ENCODE measurements around the gene WHRN. TPM values are rescaled to one million over a fixed set of nuclear protein-coding genes. Genes with fewer than 3 reads are reported as not detected.

WHRN gene
- total RNA-seq, 4 donors from 2014 or later, result 3.7 to 13.2 (median 6.0) TPM

DNA sequence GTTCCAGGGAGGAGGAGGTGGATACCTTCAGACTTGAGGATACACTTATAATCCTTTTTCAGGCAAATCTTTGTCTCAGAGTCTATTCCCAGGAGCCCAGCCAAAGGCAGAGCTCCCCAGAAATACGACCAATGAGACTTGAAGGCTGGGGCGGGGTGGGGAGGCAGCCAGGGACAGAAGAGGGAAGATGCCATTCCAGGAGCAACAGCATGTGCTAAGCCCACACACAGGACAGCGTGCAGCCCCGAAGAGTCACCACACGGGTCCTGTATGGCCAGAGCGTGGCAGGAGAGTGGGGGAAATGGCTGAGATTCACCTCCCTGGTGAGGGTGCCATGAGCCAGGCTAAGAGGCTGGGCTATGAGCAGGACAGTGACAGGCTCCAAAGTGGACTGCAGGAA, 35.2 kb downstream of the WHRN start:
- TF ChIP-seq, protein P1, sequence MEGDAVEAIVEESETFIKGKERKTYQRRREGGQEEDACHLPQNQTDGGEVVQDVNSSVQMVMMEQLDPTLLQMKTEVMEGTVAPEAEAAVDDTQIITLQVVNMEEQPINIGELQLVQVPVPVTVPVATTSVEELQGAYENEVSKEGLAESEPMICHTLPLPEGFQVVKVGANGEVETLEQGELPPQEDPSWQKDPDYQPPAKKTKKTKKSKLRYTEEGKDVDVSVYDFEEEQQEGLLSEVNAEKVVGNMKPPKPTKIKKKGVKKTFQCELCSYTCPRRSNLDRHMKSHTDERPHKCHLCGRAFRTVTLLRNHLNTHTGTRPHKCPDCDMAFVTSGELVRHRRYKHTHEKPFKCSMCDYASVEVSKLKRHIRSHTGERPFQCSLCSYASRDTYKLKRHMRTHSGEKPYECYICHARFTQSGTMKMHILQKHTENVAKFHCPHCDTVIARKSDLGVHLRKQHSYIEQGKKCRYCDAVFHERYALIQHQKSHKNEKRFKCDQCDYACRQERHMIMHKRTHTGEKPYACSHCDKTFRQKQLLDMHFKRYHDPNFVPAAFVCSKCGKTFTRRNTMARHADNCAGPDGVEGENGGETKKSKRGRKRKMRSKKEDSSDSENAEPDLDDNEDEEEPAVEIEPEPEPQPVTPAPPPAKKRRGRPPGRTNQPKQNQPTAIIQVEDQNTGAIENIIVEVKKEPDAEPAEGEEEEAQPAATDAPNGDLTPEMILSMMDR (IDR thresholded peaks at IDR 0.05), result no peak
- TF ChIP-seq POLR2A (IDR thresholded peaks at IDR 0.05) (no peak), EP300 (IDR thresholded peaks at IDR 0.05) (no peak)
- Histone ChIP-seq H3K4me3 (no peak overlapping the region), H3K27ac (no peak overlapping the region), H3K27me3 (no peaks in the 10 kb centered on the region), H3K9me3 (peaks cover 0 to 6% (median 0%) of the 10 kb centered on the region in 4 donors), H3K36me3 (peaks cover 0 to 13% (median 0%) of the 10 kb centered on the region in 3 donors), H3K4me1 (no peaks in the 10 kb centered on the region)
- 89 to 95% methylated on average over 6 of the region's 6 CpGs for WGBS, 2 donors
- no peak for DNase-seq (ENCODE audit: low spot score in 2 of 2)

DNA sequence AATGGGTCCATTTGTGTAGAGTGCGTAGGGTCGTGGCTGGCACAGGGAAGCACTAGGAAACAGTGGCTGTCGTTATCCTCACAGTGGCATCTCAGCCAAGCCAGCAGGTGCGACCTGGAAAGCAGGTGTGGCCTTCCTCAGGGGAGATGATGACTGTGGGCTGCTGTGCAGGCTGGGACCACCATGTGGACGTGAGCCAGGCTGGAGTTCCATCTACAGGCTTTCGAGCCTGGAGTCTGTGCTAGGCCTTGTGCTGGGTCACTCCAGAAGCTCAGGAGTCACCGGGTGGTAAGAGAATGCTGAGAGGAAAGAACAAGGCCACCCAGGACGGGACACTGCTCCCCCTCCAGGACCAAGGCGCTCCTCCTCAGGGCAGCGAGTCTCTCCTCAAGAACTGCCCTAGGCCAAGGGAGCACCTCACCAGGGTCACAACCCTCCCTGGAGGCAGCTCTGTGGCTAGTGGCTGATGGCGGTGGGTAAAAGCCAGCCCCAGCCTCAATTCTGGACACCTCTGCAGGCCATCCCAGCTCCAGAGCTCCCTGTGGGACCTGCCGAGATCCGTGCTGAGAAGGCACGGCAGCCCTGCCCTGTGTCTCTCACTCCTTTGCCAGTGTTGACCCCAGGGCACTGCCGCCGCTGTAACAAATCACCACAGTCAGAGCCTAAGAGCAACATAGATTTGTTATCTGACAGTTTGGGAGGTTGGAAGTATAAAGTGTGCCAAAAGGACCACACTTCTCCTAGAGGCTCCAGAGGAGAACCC, 36.0 kb downstream of the WHRN start:
- no peak for DNase-seq (ENCODE audit: low spot score in 2 of 2)
- Histone ChIP-seq H3K27ac (no peak overlapping the region), H3K27me3 (no peaks in the 10 kb centered on the region), H3K4me1 (no peaks in the 10 kb centered on the region), H3K9me3 (peaks cover 0 to 6% (median 0%) of the 10 kb centered on the region in 4 donors), H3K4me3 (no peak overlapping the region), H3K36me3 (peaks cover 0 to 13% (median 0%) of the 10 kb centered on the region in 3 donors)
- WGBS, 2 donors, result 89 to 90% methylated on average over 15 to 16 of the region's 16 CpGs
- no peak for TF ChIP-seq EP300 (IDR thresholded peaks at IDR 0.05)
- TF ChIP-seq POLR2A (IDR thresholded peaks at IDR 0.05), result no peak

DNA sequence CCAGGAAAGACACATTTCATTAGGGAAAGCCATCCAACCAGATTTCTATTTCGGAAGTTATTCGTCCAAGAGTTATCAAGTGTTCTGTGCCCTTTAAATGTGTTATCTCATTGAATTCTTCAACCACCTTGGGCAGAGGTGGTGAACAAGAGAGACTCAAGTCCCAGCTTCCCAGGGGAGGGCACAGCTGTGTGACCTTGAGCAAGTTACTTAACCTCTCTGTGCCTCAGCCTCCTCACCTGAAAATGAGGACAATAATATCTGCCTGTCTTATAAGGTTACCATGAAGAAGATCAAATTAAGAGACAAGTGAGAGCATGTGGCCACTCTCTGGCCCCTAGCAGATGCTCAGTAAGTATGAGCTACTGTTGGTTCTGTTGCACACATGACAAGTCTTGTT, 37.4 kb downstream of the WHRN start:
- no peaks in the 10 kb centered on the region for H3K4me1 ChIP-seq
- no peak for DNase-seq (ENCODE audit: low spot score in 2 of 2)
- H3K36me3 ChIP-seq, result peaks cover 0 to 13% (median 0%) of the 10 kb centered on the region in 3 donors
- H3K27me3 ChIP-seq, result no peaks in the 10 kb centered on the region
- peaks cover 0 to 6% (median 0%) of the 10 kb centered on the region in 4 donors for H3K9me3 ChIP-seq
- no peak for TF ChIP-seq EP300 (IDR thresholded peaks at IDR 0.05)
- TF ChIP-seq, protein P1 (IDR thresholded peaks at IDR 0.05), result no peak
- no peak for TF ChIP-seq POLR2A (IDR thresholded peaks at IDR 0.05)
- H3K27ac ChIP-seq, result no peak overlapping the region
- no peak overlapping the region for H3K4me3 ChIP-seq
- WGBS, 2 donors, result 90 to 96% methylated on average over 2 of the region's 2 CpGs

DNA sequence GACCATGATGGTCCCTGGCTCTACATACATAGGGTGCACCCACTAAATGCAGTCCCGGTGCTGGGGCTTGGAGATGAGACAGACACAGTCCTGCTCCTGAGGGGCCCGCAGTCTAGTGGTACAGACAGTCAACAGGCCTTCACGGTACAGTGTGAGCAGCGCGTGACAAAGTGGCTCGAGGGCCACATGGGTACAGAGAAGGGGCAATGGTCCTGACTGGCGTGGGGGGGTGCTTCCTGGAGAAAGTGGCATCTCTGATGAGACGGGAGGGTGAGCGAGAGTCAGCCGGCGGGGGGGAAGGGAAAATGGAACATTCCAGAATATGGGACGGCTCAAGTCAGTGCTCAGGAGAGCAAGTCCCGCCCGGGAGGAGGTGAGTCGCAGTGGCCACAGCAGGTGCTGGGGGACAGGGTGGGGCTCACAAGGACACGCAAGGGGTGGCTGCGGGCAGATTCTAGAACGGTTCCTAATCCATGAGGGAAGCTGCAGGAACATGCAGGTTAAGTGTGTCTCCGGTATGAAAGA, 38.0 kb downstream of the WHRN start:
- H3K27me3 ChIP-seq, result no peaks in the 10 kb centered on the region
- no peak for DNase-seq (ENCODE audit: low spot score in 2 of 2)
- 89% methylated on average over 19 of the region's 19 CpGs for WGBS, 2 donors
- H3K4me3 ChIP-seq, result no peak overlapping the region
- H3K36me3 ChIP-seq, result peaks cover 0 to 13% (median 0%) of the 10 kb centered on the region in 3 donors
- TF ChIP-seq POLR2A (IDR thresholded peaks at IDR 0.05) (no peak), EP300 (IDR thresholded peaks at IDR 0.05) (no peak)
- TF ChIP-seq, protein P1 (IDR thresholded peaks at IDR 0.05), result no peak
- peaks cover 0 to 6% (median 0%) of the 10 kb centered on the region in 4 donors for H3K9me3 ChIP-seq
- no peak overlapping the region for H3K27ac ChIP-seq
- H3K4me1 ChIP-seq, result no peaks in the 10 kb centered on the region

DNA sequence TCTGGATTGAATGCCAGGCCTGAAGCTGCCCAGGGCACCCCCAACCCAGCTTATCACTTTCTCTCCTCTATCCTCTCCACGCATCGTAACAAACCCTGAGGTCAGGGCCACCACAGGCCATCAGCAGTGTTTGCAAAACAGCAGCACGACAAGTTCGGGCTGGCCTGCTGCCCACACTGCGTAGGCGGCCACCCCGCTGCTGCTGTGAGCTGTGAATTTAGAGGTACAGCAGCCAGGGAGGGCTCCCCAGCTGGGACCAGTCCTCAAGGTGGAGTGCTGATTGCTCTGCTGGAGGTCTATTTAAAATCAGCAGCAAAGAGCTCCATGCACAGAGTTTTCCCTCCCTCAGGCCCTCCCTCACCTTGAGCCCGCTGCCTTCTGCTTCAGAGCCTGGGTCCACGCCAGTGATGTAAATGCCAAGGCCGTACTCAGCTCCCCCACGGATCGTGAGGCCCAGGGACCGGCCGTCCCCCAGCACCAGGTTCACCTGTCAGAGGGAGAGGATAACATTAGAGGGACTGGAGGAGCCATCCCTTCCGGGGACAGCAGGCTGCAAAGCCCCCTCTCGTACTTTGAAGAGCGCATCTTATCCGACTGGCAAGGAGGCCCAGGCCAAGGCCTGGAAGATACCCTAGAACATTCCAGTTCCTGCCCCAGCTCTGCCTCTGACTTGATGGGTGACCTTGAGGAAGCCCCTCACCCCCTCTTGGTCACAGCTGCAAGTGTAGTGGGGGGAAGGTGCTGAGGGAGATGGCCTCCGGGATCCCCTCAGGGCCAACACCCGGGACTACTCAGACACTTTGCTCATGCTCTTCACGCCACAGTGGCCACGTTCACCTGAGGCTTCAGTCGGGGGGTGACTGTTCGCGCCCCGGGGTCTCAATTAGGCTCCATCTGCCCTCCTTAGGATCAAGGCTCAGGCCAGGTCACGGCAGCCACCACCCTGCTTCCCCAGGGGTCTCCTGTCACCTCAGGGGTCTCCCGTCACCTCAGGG, 39.1 kb downstream of the WHRN start:
- no peak for TF ChIP-seq EP300 (IDR thresholded peaks at IDR 0.05)
- TF ChIP-seq, protein P1 (IDR thresholded peaks at IDR 0.05), result no peak
- no peak for TF ChIP-seq POLR2A (IDR thresholded peaks at IDR 0.05)
- WGBS, 2 donors, result 76 to 77% methylated on average over 22 to 28 of the region's 28 CpGs
- H3K27ac ChIP-seq, result no peak overlapping the region

More for the DNA sequence above, 39.1 kb downstream of the WHRN start:
- peaks cover 0 to 13% (median 0%) of the 10 kb centered on the region in 3 donors for H3K36me3 ChIP-seq
- no peak for DNase-seq (ENCODE audit: low spot score in 2 of 2)
- H3K4me1 ChIP-seq, result no peaks in the 10 kb centered on the region
- peaks cover 0 to 6% (median 0%) of the 10 kb centered on the region in 4 donors for H3K9me3 ChIP-seq
- no peaks in the 10 kb centered on the region for H3K27me3 ChIP-seq
- H3K4me3 ChIP-seq, result no peak overlapping the region

Data from tibial nerve (tissue), 4 donors.